Measurements from ENCODE around the gene LSM10. TPM values are rescaled to one million over a fixed set of nuclear protein-coding genes. Genes with fewer than 3 reads are reported as not detected.

Gene LSM10
- total and polyA plus RNA-seq, 9 of the 15 experiments (the other 6 are each of a cell fraction or from before 2014, with no cell fraction given) = 13.2 to 146 (median 68.9) TPM

DNA sequence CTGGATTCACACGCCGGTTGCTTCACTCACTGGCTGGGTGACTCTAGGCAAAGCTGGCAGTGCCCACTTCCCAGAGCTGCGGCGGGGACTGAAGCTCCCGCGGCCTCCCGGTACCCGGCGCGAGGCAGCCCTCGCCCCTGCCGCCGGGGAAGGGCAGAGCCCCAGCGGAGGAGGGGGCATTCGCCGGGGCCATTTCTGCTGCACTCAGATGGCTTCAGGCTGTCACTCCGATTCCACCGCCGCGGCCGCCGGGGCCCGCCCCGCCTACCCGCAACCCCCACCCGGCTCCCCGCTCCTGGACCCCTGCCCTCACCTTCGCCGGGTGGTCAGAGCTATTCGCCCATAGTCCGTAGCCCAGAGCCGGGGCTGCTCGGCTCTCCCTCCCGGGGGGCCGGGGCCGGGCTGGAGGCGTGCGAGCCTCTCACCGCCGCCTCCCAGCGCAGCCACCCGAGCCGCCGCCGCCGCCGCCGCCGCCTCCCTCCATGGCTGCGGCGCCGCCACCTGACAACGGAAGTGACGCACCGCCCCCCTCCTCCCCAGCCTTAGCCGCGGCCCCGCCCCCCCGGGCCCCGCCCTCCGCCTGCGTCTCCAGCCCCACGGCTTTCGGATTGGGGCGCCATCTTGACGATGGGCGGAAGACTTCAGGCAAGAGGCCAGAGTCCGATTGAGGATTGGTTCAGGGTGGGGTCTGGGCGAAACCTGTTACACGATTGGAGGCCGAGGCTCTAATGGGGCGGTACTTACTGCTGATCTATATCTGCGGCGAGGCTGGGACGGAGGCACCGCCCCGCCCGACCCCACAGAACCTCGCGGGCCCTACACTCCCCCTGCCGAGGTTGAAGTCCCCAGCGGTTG, 12.1 kb downstream of the LSM10 start, which contains the start of gene STK40 (continued):
- no peak for TF ChIP-seq ZNF639 (CRISPR knock-in tag; conservative IDR thresholded peaks at IDR 0.05 in 1 of 2, IDR thresholded peaks at IDR 0.05 in 1 of 2)
- no peak for TF ChIP-seq MCM5 (IDR thresholded peaks at IDR 0.05; ENCODE audit: low read depth)
- TF ChIP-seq, protein P1, sequence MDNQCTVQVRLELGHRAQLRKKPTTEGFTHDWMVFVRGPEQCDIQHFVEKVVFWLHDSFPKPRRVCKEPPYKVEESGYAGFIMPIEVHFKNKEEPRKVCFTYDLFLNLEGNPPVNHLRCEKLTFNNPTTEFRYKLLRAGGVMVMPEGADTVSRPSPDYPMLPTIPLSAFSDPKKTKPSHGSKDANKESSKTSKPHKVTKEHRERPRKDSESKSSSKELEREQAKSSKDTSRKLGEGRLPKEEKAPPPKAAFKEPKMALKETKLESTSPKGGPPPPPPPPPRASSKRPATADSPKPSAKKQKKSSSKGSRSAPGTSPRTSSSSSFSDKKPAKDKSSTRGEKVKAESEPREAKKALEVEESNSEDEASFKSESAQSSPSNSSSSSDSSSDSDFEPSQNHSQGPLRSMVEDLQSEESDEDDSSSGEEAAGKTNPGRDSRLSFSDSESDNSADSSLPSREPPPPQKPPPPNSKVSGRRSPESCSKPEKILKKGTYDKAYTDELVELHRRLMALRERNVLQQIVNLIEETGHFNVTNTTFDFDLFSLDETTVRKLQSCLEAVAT (IDR thresholded peaks at IDR 0.05) = peak in 1 of 2 experiments; percentile 88; a peak in 1 of 4 replicates
- TF ChIP-seq, protein P2, sequence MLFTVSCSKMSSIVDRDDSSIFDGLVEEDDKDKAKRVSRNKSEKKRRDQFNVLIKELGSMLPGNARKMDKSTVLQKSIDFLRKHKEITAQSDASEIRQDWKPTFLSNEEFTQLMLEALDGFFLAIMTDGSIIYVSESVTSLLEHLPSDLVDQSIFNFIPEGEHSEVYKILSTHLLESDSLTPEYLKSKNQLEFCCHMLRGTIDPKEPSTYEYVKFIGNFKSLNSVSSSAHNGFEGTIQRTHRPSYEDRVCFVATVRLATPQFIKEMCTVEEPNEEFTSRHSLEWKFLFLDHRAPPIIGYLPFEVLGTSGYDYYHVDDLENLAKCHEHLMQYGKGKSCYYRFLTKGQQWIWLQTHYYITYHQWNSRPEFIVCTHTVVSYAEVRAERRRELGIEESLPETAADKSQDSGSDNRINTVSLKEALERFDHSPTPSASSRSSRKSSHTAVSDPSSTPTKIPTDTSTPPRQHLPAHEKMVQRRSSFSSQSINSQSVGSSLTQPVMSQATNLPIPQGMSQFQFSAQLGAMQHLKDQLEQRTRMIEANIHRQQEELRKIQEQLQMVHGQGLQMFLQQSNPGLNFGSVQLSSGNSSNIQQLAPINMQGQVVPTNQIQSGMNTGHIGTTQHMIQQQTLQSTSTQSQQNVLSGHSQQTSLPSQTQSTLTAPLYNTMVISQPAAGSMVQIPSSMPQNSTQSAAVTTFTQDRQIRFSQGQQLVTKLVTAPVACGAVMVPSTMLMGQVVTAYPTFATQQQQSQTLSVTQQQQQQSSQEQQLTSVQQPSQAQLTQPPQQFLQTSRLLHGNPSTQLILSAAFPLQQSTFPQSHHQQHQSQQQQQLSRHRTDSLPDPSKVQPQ (CRISPR knock-in tag; IDR thresholded peaks at IDR 0.05; ENCODE audit: borderline replicate concordance) = no peak
- TF ChIP-seq, protein P3, sequence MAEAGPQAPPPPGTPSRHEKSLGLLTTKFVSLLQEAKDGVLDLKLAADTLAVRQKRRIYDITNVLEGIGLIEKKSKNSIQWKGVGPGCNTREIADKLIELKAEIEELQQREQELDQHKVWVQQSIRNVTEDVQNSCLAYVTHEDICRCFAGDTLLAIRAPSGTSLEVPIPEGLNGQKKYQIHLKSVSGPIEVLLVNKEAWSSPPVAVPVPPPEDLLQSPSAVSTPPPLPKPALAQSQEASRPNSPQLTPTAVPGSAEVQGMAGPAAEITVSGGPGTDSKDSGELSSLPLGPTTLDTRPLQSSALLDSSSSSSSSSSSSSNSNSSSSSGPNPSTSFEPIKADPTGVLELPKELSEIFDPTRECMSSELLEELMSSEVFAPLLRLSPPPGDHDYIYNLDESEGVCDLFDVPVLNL (CRISPR knock-in tag; IDR thresholded peaks at IDR 0.05; ENCODE audit: low read depth) = no peak
- peak; percentile 91 for TF ChIP-seq CREM (IDR thresholded peaks at IDR 0.05; ENCODE audit: low read depth)
- TF ChIP-seq POLR2AphosphoS2 (IDR thresholded peaks at IDR 0.05; ENCODE audit: low read length) = no peak
- no peak for TF ChIP-seq CBX2 (IDR thresholded peaks at IDR 0.05; ENCODE audit: insufficient read depth, low read length, poor library complexity, severe bottlenecking)
- TF ChIP-seq ZNF197 (CRISPR knock-in tag; IDR thresholded peaks at IDR 0.05; ENCODE audit: low read depth) = no peak
- TF ChIP-seq ZNF124 (CRISPR knock-in tag; IDR thresholded peaks at IDR 0.05) = no peak
- no peak for TF ChIP-seq ETS2 (tag; IDR thresholded peaks at IDR 0.05; ENCODE audit: borderline replicate concordance, poor library complexity, severe bottlenecking)
- TF ChIP-seq HDAC3 (IDR thresholded peaks at IDR 0.05; ENCODE audit: borderline replicate concordance, partially characterized antibody) = no peak
- no peak for TF ChIP-seq FOXP1 (CRISPR knock-in tag; IDR thresholded peaks at IDR 0.05)
- no peak for TF ChIP-seq GABPB2 (CRISPR knock-in tag; conservative IDR thresholded peaks at IDR 0.05)
- no peak for TF ChIP-seq ZNF717 (CRISPR knock-in tag; IDR thresholded peaks at IDR 0.05)
- TF ChIP-seq THRAP3 (IDR thresholded peaks at IDR 0.05; ENCODE audit: borderline replicate concordance) = no peak
- TF ChIP-seq ZNF133 (CRISPR knock-in tag; IDR thresholded peaks at IDR 0.05) = no peak
- no peak for TF ChIP-seq ZNF445 (CRISPR knock-in tag; IDR thresholded peaks at IDR 0.05; ENCODE audit: low read depth)
- no peak for TF ChIP-seq ZBTB17 (CRISPR knock-in tag; IDR thresholded peaks at IDR 0.05)
- TF ChIP-seq ZNF583 (CRISPR knock-in tag; IDR thresholded peaks at IDR 0.05) = no peak

All from K562 (cell line).